HG03571 (cell line): ENCODE measurements around the gene CTAGE1.
"Not testable (repeated sequence)": the region's sequence is repeated elsewhere in the genome, so short reads cannot be mapped to it uniquely, and the experiment has no call there.

Experiments used
- ATAC-seq: cut with Tn5 transposase; IDR thresholded peaks from one replicate; pipeline ENCODE4 v1.9.1; 2021; ENCODE audit not compliant: unreplicated experiment

Gene CTAGE1

DNA sequence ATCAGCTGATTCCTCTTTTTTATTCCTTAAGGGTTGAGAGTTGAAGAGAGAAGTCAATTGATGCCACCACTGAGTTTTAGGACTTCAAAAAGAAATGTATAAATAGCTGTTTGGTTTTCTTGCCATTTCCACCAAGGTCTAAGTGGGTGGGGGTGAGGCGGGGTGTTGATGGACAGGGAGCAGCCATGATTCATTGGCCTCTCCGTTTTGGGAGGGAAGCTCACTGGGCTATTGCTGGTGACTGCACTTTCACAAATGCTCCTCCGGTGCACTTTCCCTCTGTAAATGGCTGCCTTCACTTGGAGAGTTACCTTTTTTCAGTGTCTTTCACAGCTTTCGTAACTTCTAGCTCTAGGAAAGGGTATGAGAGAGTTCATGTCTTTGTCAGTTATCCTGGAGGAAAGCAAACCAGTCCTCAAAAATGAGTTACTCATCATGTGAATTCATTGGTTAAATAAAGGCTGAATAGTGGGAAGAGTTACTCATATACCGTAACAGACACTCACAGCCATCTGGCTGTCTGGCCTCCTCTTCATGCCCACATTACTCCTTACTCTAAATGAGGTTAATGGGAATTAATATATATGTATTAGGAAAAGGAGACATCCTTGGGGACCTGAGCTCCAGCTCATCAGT, 17.4 kb upstream of the CTAGE1 start:
- no peak for ATAC-seq

DNA sequence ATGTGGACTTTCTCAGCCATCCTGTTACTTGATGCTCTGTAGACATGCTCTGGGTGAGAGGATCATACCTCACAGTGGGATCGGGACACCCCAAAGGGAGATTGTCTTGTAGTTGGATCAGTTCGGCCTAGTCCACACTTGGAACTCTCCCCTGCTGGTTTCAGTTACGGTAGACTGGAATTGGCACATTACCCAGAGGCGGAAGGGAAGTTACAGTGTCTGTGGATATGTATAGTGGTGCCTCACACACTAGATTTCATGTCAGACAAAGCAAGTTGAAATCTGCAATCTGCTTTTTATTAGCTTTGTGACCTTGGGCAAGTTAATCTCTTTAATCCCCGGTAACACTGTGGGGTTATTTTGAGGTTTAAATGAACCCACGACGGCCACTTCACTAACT, 16.2 kb upstream of the CTAGE1 start:
- ATAC-seq, result no peak

DNA sequence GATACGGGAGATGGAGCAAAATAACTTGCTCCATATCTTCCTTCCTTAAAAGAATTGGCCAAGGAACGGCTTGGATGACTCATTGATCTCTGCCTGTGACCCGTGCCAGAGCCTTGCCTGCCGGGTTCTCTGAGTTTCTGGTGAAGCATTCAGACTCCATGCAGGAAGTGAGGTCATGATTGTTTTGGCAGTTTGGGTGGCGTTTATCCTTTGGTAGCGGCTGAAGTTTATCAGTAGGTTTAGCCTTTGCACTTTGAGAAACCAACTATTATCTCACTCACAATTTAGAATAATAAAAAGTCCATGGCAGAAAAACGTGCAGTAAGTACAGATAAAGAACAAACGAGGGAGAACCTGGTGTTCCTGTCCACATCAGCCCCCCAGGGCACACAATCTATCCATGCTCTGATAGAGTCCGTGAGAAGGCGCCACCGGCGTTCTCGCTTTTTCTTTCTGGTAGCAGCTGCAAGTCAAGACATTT, 15.0 kb upstream of the CTAGE1 start:
- no peak for ATAC-seq

DNA sequence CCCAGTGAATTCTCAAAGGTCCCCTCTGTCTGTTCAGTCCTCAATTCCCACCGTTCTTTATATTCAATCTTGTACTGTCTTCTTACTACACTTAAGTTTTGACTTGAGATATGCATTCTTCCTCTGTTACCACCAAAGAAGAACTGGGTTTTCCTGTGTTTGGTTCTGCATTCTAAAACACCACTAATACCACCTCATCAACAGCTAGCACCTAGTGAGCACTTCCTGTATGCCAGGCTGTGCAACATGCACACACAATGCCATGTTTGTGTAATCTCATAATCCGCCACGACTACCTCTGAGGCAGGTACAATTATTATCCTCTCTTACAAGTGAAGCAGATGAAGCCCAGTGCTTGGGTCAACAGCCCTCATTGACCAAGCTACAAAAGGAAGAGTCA, 11.8 kb upstream of the CTAGE1 start:
- ATAC-seq, result no peak

DNA sequence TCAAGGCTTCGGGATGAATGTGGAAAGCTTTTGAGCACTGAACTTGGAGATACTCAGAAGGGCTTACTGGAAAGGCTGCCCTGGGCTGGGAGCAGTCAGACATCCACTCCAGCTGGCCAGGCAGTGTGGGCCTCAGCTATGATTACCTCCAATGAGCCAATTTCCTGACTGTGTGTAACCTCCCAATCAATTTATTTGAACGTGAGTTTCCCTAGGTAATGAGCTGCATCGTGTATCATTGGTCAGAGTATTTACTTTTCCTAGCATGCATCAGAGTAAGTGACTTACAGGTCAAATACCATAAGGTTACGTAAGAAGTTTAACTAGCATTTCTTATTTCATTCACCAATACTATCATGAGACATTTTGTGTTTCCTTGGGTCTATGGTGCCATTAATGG, 11.0 kb upstream of the CTAGE1 start:
- no peak for ATAC-seq

DNA sequence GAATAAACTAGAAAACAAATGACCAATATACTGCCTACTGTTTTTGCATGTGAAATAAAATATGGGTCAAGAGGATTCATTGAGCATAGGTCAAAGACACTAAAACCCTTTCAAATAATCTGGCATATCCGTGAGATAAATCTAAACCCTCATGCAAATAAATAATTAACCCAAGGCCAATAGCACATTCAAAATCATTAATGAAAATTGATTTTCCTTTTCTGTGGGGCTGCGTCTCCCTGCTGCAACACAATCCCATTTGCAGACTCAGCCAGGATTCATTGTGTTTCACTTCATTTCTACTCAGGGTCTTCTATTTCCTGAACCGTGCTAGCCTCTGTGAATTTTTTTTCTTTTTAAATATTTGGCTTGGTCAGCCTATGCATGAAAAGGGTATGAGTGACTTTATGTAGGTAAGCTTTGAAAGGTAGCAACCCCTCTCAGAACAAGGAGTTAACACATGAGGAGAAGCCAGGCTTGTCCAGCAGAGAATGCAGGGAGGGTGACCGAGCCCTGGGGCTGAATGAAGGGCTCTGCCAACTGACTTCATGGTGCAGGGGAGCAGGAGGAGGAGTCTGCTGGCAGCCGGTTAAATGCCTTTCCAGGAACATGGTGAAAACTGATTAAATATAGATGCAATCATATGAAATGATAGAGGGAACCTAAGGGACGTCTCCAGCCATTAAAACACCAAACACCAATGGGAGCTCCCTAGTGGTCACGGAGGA, 10.3 kb upstream of the CTAGE1 start:
- ATAC-seq, result no peak

DNA sequence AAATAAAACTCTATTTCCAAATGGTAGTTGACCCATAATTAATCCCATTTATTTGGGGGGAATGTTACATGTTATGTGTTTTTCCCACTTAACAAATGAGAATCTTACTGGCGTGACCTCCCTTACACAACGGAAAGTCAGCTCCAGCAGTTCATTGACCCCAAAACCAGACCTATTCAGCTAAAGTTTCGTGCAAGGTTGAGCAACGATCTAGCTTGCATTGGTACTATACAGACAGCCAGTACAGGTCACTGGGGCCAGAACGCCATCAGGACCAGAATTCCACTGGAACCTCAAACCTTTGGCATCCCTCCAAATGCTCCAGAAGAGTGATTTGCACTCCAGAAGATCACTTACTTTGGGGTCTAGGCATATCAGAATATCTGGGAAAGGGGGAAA, 6.8 kb upstream of the CTAGE1 start:
- ATAC-seq, result no peak

DNA sequence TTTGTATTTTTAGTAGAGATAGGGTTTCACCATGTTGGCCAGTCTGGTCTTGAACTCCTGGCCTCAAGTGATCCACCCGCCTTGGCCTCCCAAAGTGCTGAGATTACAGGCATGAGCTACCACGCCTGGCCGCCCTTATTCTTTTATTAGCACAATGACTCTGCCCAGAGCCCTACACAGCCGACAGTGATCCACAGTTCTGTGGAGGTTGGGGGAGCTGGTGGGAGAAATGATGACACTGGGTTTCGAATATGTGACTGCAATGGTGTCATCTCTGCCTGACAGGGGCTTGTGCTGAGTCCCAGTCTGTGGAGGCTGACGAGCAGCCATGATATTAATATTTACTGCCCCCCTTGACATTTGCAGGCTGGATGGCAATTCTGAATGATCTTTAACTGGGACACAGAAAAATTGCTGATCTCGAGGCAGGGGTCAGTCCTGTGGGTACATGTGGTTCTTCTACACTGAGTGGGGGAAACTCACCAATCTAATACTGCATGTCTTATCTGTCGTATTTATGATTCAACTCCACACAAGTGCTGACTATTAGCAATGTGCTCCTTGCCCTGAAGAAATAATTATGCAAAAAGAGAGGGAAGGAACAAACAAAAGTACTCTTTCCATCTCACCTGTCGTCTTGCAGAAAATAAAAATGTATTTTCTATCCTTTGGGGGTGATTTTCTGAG, 6.3 kb upstream of the CTAGE1 start:
- ATAC-seq, result no peak

DNA sequence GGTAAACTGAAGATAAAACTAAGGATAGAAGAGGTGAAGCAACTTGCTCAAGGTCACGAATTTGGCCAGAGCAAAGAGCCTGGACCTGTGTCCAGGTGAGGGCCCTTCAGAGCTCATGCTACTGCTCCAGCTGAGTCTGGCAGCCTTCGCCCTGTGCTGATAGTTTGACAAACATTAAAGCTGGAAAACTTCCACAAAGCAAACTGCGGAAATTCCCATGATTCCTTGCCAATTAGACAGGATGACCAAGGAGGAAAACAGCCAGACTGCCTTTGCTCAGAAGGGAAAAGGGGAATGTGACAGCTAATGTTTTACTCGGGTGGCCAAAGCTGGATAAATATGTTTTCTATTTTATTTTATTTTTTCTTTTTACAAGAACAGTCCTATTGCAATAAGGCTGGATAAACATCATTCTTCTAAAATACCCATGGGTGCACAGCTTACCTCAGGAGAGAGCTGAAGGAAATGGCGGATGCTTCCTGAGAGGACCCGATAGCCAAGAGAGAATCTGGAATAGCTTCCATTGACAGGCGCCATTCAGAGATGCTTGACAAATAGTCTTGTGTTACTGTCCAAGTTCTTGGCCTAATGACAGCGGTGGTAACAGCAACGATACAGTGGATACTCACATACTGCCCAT, 5.3 kb upstream of the CTAGE1 start:
- ATAC-seq, result no peak

DNA sequence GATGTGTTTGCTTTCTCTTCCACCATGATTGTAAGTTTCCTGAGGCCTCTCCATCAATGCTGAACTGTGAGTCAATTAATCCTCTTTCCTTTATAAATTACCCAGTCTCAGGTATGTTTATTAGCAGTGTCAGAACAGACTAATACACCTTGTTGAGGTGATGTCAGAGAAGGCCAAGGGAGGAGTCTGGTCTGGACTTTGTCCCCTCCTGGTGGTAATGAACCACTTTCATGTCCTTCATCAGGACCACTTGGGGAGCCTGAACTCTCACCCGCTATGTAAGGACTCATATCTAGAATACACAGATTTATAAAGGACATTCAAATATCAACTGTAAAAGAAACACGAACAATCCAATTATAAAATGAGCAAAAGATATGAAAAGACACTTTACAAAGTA, 2.9 kb upstream of the CTAGE1 start:
- no peak for ATAC-seq

DNA sequence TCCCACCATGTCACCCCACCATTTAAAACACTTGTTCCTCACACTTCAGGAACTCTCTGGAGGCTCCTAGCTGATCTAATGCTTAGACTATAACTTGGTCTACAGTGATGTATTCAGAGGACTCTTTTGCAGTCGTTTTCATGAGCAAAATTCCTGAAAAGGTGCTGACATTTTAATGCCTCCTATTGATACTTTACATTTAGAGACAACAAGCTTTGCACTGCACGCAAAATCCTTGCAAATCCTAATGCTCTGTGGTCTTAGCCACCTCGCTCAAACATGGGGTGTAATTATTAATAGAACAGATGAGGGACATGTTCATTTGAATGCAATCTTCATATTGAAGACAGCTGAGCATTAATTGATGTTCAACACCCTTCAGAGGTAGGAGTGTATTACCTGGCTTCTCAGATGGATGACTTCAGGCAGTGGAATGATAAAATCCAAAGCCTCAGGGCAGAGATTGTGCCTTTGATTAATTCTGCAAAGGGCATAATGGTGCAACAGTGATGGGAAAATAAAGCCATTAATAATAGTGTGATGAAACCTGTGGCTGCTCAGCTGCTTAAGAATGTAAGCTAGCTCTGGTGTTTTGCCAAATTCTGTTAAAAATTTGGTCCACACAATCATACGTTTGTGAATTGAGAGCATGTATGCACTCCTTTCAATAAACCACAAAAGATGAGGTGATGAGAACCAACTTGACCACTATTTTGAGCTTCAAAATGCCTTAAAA, 5.4 kb downstream of the CTAGE1 start:
- no peak for ATAC-seq

DNA sequence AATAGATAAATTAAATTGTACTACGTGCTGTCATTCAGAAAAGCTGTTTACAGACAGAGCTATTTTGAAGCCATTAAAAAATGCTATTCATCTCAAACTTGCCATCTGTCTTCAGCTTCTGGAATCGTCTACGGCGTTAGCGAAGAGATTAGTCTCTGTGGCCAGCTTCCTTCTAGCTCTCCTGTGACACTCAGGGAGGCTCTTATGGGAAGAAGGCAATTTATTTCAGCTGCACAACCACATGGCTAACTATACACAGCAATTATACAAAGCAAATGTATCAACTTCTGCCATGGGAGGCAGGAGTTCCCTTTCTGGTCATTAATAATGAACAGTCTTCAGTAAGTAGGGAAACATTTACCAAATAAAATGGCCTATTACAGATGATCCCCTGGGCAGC, 6.3 kb downstream of the CTAGE1 start:
- ATAC-seq, result no peak

DNA sequence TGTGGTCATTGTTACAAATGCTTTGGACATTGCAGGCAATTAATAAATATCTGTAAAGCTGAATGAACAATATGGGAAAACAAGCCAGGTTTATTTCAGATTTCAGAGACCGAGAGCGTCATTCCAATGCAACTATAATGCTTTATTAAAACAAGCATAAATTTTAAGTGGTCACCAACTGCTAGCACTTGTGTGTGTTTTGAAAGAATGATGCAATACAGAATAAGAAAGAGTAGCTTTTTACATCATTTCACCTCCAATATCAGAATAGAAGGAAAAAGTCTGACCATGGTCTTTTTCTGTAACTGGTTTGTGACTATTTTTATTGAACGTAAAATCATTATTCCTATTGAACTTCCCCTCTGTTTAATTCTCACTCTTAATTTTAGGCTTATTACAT, 7.6 kb downstream of the CTAGE1 start:
- ATAC-seq, result no peak

DNA sequence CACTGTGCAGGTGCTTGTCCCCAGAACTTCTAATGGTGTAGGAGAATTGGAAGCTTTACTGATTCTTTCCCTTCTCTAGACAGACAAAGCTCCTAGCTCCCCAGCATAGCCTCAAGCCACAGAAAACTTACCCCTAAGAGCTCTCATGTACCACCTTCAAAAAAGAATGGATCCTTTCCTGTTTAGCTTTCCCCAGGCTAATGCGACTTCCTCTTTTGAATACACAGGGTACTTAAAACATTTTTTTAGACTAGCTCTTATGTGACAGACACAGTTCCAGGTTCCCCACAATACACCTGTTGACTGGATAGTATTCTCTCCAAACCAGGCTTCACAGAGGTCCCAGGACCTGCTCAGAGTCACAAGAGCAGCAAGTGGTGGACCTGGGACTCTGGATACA, 8.3 kb downstream of the CTAGE1 start:
- no peak for ATAC-seq

DNA sequence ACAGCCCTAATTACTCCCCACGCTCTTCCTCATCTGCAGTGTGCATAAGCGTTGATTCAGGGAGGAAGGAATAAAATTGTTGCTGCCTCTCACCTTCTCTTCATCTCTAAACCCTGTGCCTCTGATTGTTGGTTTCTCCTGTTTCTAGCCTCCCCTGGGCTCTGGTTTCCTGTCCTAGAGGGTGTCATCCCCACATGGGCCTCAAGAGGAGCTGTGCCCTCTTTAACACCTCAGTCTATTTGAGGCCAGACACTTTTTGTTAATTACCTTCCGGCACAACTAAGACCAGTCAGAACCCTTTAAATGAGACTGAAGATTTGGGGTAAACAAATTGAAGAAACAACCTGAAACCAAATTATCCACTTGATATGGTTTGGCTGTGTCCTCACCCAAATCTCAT, 9.7 kb downstream of the CTAGE1 start:
- ATAC-seq, result no peak

DNA sequence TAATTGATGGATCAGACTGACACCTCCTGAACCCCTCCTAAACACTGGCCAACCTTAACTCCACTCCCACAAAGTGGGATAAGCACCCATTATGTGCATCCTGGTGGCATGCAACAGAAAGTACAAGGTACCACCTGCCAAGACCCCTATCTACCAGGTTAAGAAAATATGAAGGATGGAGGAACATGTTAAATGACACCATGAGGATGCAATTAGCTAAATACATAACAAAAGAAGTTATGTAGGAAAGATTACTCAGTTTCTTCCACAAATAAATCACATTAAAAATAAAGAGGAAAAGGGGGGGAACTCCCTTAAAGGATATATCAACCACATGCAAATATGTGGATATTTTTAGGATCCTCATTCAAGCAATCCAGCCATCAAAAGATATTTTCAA, 12.6 kb downstream of the CTAGE1 start:
- ATAC-seq, result no peak

DNA sequence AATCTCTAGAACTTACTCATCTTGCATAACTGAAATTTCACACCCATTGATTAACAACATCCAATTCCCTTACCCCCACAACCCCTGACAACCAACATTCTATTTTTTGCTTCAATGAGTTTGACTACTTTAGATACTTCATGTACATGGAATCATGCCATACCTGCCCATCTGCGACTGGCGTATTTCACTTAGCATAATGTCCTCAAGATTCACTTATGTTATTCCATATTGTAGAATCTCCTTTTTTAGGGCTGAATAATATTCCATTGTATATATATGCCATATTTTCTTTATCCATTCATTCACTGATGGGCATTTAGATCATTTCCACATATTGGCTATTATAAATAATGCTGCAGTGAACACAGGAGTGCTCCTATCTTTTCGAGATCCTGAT, 13.8 kb downstream of the CTAGE1 start:
- ATAC-seq, result no peak

DNA sequence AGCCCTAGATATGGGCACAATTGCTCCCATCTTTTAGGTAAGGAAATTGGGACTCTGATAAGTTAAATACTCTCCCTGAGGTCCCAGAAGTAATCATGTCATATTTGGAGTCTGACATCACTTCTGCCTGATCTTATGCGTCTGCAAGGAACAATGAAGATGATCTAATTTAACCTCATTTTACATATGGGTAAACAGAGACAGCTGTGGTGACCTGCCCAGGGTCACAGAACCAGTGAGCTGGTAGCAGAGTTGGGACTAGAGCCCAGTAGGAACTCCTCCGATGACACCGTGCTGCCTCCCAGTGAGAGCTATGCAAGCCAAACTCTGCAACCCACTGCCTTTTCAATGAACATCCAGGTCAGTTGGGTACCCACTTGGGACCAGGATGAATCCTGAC, 17.8 kb downstream of the CTAGE1 start:
- ATAC-seq, result no peak

DNA sequence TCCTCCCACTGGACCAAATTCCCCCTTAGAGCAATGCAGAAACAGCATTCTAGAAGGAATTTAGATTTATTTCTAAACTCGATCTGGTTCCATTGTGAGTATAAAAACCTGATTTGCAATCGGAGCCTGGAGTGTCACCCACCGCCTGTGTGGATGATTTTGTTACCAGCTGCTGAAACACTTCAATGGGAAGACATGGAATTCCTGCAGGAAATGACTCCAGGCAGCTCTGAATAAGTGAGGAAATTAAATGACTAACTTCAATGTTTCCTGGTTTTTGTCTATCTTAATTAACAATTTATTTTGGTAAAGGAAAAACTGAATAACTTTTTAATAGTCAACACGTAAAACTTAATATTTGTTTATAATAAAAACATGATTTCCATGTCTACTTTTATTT, 19.3 kb downstream of the CTAGE1 start:
- ATAC-seq, result no peak

DNA sequence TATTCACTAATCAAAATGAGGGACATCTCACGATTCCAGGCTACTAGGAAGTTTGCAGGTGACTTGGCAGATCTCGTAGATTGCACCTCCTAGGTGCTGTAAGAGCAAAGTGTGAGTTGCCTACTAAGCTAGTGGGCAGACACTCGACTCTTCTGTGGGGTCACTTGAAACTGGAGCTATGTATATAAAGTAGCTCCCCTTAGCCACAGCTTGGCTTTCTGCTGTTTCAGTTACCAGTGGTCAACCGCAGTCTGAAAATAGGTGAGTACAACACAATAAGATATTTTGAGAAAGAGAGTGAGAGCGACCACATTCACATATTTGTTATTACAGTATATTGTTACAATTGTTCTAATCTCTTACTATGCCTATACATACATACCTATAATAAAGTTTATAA, 23.3 kb downstream of the CTAGE1 start:
- no peak for ATAC-seq

DNA sequence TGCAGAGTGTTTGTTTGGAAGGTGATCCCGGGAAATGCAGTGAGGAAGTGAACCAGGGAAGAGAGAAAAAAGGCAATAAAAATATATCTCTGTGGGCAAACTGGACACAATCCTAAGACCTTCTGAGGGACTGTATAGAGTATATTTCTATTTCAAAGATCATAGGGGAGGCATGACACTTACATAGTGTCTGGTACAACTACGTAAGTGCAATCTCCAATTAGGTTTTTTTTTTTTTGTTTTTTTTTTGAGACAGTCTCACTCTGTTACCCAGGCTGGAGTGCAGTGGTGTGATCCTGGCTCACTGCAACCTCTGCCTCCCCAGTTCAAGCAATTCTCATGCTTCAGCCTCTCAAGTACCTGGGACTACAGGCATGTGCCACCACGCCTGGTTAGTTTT, 24.6 kb downstream of the CTAGE1 start:
- ATAC-seq, result not testable (repeated sequence)
